IPS-20b (cell line): ENCODE data around the gene MAST4.

ENCODE experiments used
- H3K27ac ChIP-seq: one replicate; pipeline ENCODE4 v1.5.1; 2013; ENCODE audit warnings: low read length
- H3K27me3 ChIP-seq: 2 replicates; pipeline ENCODE4 v1.6.1; 2013; ENCODE audit warnings: mild to moderate bottlenecking, low read length, inconsistent platforms; ENCODE audit not compliant: insufficient read depth
- H3K36me3 ChIP-seq: 2 replicates; pipeline ENCODE4 v1.6.1; 2013; ENCODE audit warnings: low read depth, mild to moderate bottlenecking, inconsistent platforms, low read length, moderate library complexity; ENCODE audit not compliant: insufficient read depth
- H3K4me1 ChIP-seq: 2 replicates; pipeline ENCODE4 v1.6.1; 2013; ENCODE audit warnings: mild to moderate bottlenecking, control low read depth, inconsistent platforms, low read length, moderate library complexity; ENCODE audit not compliant: insufficient read depth
- H3K4me3 ChIP-seq: 2 replicates; pipeline ENCODE4 v1.5.1; 2013; ENCODE audit warnings: mild to moderate bottlenecking, low read length, inconsistent platforms
- H3K9ac ChIP-seq: 2 replicates; pipeline ENCODE4 v1.6.1; 2013; ENCODE audit warnings: low read depth, mild to moderate bottlenecking, inconsistent platforms, low read length, moderate library complexity
- H3K9me3 ChIP-seq: 2 replicates; pipeline ENCODE4 v1.6.1; 2013; ENCODE audit warnings: mild to moderate bottlenecking, low read depth, low read length, inconsistent platforms; ENCODE audit not compliant: insufficient read depth

Gene MAST4

GRCh38 chr5:67190861-67191260 is 594.7 kb downstream of the MAST4 start:
- H3K4me3 ChIP-seq = no peak overlapping the region
- no peaks in the 10 kb centered on the region for H3K27me3 ChIP-seq
- no peak overlapping the region for H3K27ac ChIP-seq
- peaks cover 9% of the 10 kb centered on the region for H3K4me1 ChIP-seq
- no peaks in the 10 kb centered on the region for H3K36me3 ChIP-seq
- H3K9ac ChIP-seq = no peak overlapping the region
- H3K9me3 ChIP-seq = no peaks in the 10 kb centered on the region; the same call in 1 of the 2 replicates

- Histone ChIP-seq H3K27me3 (no peaks in the 10 kb centered on the region), H3K27ac (no peak overlapping the region), H3K9me3 (no peaks in the 10 kb centered on the region; the same call in 1 of the 2 replicates), H3K9ac (no peak overlapping the region), H3K4me1 (peaks cover 9% of the 10 kb centered on the region), H3K4me3 (no peak overlapping the region), H3K36me3 (no peaks in the 10 kb centered on the region)
Observed at GRCh38 chr5:67192719-67193438, 596.7 kb downstream of the MAST4 start.

DNA sequence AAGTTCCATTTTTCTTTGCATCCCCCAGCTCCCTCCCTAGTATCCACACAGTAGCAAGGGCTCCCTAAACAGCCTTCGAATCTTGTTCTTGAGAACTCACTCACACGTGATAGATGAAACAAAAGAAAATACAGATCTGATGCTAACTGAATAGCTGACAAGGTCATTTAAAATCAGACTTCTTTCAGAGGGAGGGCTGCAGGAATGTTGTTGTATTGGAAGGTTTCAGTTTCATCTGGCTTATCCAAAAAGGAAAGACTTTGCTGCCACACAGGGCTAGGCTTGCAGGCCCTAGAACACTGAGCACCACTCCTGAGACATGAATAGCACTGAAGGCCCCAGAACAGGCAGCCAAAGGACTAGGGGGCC is 597.2 kb downstream of the MAST4 start:
- H3K9ac ChIP-seq = no peak overlapping the region
- H3K36me3 ChIP-seq = no peaks in the 10 kb centered on the region
- H3K4me3 ChIP-seq = no peak overlapping the region
- H3K9me3 ChIP-seq = no peaks in the 10 kb centered on the region; the same call in 1 of the 2 replicates
- H3K27me3 ChIP-seq = no peaks in the 10 kb centered on the region
- peaks cover 9% of the 10 kb centered on the region for H3K4me1 ChIP-seq
- H3K27ac ChIP-seq = no peak overlapping the region

- Histone ChIP-seq H3K27me3 (no peaks in the 10 kb centered on the region), H3K4me1 (peaks cover 9% of the 10 kb centered on the region), H3K9ac (no peak overlapping the region), H3K9me3 (no peaks in the 10 kb centered on the region; the same call in 1 of the 2 replicates), H3K4me3 (no peak overlapping the region), H3K27ac (no peak overlapping the region), H3K36me3 (no peaks in the 10 kb centered on the region)
Observed at GRCh38 chr5:67194166-67194565, 598.0 kb downstream of the MAST4 start.

DNA sequence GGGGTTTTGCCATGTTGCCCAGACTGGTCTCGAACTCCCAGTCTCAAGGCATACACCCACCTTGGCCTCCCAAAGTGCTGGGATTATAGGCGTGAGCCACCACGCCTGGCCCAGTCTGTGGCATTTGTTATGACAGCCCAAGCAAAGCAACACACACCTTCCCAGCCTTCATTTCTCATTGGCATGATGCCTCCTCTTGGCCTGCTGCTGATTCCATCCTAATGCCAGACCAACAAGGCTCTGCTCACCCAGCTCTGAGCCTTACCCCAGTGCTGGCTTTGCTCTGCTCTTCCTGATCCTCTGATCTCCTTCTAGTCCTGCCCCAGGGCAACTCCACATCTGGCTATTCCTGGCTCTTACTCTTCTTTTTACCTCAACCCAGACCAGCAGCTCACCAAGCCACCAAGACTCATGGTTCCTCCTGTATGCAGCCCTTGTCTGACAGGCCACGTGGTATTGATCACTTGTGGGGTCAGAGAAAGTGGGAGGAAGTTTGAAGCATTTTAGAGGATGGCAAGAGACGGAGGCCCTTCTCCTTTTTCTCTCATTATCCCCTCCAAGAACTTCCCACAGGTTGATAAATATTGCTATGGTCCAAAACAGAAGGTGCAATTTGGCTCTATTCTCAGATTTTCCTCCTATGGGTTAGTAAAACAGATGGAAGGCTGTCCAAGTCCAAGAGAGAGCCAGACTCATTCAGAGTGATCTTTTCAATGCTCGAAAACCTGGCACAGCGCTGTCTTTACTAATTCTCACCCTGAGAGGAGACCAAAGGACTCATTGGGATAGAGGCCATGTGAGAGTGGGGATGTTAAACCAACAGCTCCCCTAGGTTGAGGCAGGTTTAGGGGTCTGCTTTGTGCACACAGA is 599.4 kb downstream of the MAST4 start:
- Histone ChIP-seq H3K27me3 (no peaks in the 10 kb centered on the region), H3K4me3 (no peak overlapping the region), H3K9me3 (no peaks in the 10 kb centered on the region; the same call in 1 of the 2 replicates), H3K27ac (no peak overlapping the region), H3K4me1 (peaks cover 5% of the 10 kb centered on the region; the same call in 1 of the 2 replicates), H3K9ac (no peak overlapping the region), H3K36me3 (no peaks in the 10 kb centered on the region)

- Histone ChIP-seq H3K9me3 (no peaks in the 10 kb centered on the region; the same call in 1 of the 2 replicates), H3K27ac (no peak within 1 kb of the TSS), H3K36me3 (no peaks in the 10 kb centered on the region), H3K4me3 (no peak within 1 kb of the TSS), H3K9ac (no peak within 1 kb of the TSS), H3K4me1 (no peaks in the 10 kb centered on the region), H3K27me3 (no peaks in the 10 kb centered on the region)
Observed at GRCh38 chr5:67196537-67197059, 600.4 kb downstream of the MAST4 start, which contains the start of gene CD180. TSS of gene CD180 (minus strand) at chr5:67196799. CDS start at chr5:67196641, 158 bp downstream.

DNA sequence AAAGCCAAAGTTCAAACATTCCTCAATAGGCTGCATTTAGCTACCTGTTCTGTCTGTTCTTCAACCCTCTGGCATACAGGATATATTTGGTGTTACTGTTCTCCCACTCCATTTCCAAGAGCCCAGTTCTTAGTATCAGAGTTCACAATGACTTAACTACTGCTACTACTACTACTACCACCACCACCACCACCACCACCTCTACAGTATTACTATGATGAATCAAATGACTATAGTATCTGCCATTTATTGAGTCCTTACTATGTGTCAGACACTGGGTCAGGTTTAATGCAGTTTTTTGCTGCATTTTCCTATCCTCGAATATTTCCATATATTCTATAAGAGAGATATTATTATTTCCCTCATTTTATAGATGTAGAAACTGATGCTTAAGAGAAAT is 601.3 kb downstream of the MAST4 start:
- H3K4me3 ChIP-seq = no peak overlapping the region
- H3K27ac ChIP-seq = no peak overlapping the region
- H3K9ac ChIP-seq = no peak overlapping the region
- H3K9me3 ChIP-seq = no peaks in the 10 kb centered on the region
- no peaks in the 10 kb centered on the region for H3K4me1 ChIP-seq
- no peaks in the 10 kb centered on the region for H3K27me3 ChIP-seq
- H3K36me3 ChIP-seq = no peaks in the 10 kb centered on the region

- no peak overlapping the region for H3K9ac ChIP-seq
- H3K36me3 ChIP-seq = no peaks in the 10 kb centered on the region
- no peaks in the 10 kb centered on the region for H3K4me1 ChIP-seq
Observed at GRCh38 chr5:67198917-67199316, 602.7 kb downstream of the MAST4 start.

GRCh38 chr5:67199859-67200258 is 603.7 kb downstream of the MAST4 start:
- Histone ChIP-seq H3K9me3 (no peaks in the 10 kb centered on the region), H3K9ac (no peak overlapping the region), H3K4me1 (no peaks in the 10 kb centered on the region), H3K4me3 (no peak overlapping the region), H3K27me3 (no peaks in the 10 kb centered on the region), H3K36me3 (no peaks in the 10 kb centered on the region), H3K27ac (no peak overlapping the region)

More at GRCh38 chr5:67198917-67199316, 602.7 kb downstream of the MAST4 start:
- H3K9me3 ChIP-seq = no peaks in the 10 kb centered on the region
- no peaks in the 10 kb centered on the region for H3K27me3 ChIP-seq
- H3K4me3 ChIP-seq = no peak overlapping the region
- H3K27ac ChIP-seq = no peak overlapping the region

GRCh38 chr5:67200809-67201562 is 604.8 kb downstream of the MAST4 start:
- Histone ChIP-seq H3K9me3 (no peaks in the 10 kb centered on the region), H3K4me1 (no peaks in the 10 kb centered on the region), H3K36me3 (no peaks in the 10 kb centered on the region), H3K27ac (no peak overlapping the region), H3K4me3 (no peak overlapping the region), H3K27me3 (no peaks in the 10 kb centered on the region), H3K9ac (no peak overlapping the region)

DNA sequence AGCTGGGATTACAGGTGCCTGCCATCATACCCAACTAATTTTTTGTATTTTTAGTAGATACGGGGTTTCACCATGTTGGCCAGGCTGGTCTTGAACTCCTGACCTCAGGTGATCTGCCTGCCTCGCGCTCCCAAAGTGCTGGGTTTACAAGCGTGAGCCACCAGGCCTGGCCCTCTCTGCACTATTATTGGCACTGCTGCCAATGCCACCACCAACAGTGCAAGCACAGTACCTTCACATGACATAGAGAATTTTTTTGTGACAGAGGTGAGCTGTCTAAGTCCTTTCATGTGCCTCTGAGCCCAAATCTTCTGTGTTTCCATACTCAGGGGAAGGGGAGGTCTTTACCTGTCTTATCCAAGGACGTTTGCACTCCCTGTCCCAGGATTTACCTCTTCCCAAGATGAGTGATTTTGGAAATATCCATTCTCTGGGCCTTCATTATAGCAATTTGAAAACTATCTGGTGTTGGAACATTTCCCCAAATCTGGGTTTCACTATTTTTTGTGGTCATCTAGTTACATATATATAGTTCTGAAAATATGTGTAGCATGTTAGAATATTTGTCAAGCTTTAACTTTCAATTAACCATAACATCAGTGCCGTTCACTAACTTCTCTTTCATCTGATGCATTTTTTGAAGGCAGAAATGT is 605.8 kb downstream of the MAST4 start:
- no peaks in the 10 kb centered on the region for H3K27me3 ChIP-seq
- H3K36me3 ChIP-seq = no peaks in the 10 kb centered on the region
- no peaks in the 10 kb centered on the region for H3K9me3 ChIP-seq
- no peaks in the 10 kb centered on the region for H3K4me1 ChIP-seq
- H3K4me3 ChIP-seq = no peak overlapping the region
- no peak overlapping the region for H3K27ac ChIP-seq
- no peak overlapping the region for H3K9ac ChIP-seq
